Measurements from ENCODE around the gene NDUFA3. TPM values are rescaled to one million over a fixed set of nuclear protein-coding genes. Genes with fewer than 3 reads are reported as not detected.
A peak's percentile ranks its signal among the peaks of the same experiment; 100 is the strongest.
"Not testable (repeated sequence)": the region's sequence is repeated elsewhere in the genome, so short reads cannot be mapped to it uniquely, and the experiment has no call there.

Gene NDUFA3
- total RNA-seq, 1 experiment from 2014 or later, result 113 TPM

DNA sequence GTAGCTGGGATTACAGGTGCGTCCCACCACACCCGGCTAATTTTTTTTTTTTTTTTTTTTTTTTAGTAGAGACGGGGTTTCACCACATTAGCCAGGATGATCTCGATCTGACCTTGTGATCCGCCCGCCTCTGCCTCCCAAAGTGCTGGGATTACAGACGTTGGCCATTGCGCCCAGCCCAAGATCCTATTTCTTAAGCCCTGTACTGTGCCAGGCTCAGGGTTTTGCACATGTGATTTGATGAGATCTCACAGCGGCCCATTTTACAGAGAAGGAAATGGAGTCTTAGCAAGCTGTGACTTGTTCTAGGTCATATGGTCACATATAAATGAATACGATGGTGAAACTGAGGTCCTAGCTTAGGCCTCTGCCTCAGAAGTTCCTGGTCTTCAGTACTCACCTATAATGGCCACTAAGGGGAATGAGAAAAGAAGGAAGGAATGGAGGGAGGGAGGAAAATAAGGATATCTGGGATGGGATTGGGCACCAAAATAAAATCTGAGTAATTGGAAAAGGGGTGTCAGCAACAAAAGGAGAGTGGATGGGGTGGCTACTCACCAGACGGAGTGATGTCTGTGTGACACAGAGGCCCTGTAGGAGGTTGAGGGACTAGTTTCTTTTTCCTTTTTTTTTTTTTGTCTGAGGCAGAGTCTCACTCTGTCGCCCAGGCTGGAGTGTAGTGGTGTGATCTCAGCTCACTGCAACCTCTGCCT is 3.3 kb upstream of the NDUFA3 start:
- DNase-seq, result no peak
- peaks cover 17% of the 10 kb centered on the region for H3K27me3 ChIP-seq (ENCODE audit: control insufficient read depth, insufficient read depth, low read length)
- H3K4me3 ChIP-seq (ENCODE audit: insufficient read depth, low read depth, low read length), result no peak overlapping the region
- no peaks in the 10 kb centered on the region for H3K36me3 ChIP-seq (replicated peaks; ENCODE audit: control insufficient read depth, insufficient read depth, low read length)

DNA sequence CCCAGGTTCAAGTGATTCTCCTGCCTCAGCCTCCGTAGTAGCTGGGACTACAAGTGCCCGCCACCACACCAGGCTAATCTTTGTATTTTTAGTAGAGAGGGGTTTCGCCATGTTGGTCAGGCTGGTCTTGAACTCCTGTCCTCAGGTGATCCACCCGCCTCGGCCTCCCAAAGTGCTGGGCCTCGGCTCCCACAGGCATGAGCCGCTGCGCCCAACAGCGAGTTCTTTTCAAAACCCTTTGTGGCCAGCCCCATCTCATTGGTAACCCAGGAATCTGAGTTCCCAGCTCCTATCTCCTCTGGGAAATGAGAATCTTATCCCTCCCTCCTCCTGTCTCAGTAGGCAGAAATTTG is 2.8 kb upstream of the NDUFA3 start:
- not testable (repeated sequence) for H3K4me3 ChIP-seq (ENCODE audit: insufficient read depth, low read depth, low read length); DNase-seq; H3K36me3 ChIP-seq (replicated peaks; ENCODE audit: control insufficient read depth, insufficient read depth, low read length)
- peaks cover 12% of the 10 kb centered on the region for H3K27me3 ChIP-seq (ENCODE audit: control insufficient read depth, insufficient read depth, low read length)

DNA sequence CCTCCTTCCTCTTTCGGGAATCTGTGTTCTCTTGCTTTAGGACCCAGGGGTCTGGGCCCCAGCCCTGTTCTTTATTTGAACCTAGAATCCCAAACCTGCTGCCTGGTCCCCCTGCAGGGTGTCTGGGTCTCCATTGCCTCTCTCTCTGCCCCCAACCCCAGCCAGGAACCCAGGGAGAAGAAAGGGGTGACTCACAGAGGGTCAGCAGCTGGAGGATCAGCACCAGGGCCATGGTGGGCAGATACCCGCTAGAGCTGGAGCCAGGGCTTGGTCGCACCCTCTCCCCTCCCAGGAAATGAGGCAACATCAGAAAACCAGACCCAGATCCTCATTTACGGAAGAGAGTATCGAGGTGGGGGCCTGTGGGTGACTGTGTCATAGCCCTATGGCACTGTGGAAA is 2.1 kb upstream of the NDUFA3 start, which contains the start of gene OSCAR:
Gene OSCAR, minus strand, starts transcription at position 243 of the 400 bp plus-strand sequence. Its CDS starts 11 bp downstream, at position 232.
- peak; percentile 33 for DNase-seq
- Histone ChIP-seq H3K27me3 (ENCODE audit: control insufficient read depth, insufficient read depth, low read length) (peaks cover 6% of the 10 kb centered on the region), H3K36me3 (replicated peaks; ENCODE audit: control insufficient read depth, insufficient read depth, low read length) (peaks cover 2% of the 10 kb centered on the region; the same call in 1 of the 2 replicates), H3K4me3 (ENCODE audit: insufficient read depth, low read depth, low read length) (no peak within 1 kb of the TSS)

DNA sequence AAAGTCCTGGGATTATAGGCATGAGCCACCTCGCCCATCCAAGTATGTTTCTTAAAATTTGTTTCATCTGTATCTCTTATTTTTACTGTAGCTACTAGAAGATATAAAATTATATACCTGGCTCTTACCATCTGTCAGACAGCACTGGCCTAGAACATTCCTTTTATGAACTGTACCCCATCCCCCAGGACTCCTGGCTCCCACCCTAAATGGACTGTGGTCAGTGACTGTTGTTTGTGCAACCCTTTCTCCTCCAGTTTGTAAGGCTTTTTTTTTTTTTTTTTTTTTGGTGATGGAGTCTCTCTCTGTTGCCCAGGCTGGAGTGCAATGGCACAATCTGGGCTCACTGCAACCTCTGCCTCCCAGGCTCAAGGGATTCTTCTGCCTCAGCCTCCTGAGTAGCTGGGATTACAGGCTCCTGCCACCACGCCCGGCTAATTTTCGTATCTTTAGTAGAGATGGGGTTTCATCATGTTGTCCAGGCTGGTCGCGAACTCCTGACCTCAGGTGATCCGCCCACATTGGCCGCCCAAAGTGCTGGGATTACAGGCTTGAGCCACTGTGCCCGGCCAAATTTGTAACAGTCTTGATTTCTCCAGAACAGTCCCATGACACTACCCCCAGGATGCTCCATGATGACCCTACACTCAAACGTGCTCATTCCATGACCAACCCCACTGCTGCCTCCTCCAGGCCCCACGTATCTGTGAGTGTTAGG is 2.5 kb downstream of the NDUFA3 start:
- H3K4me3 ChIP-seq (ENCODE audit: insufficient read depth, low read depth, low read length), result no peak overlapping the region
- peaks cover 29% of the 10 kb centered on the region for H3K36me3 ChIP-seq (replicated peaks; ENCODE audit: control insufficient read depth, insufficient read depth, low read length)
- no peak for DNase-seq
- H3K27me3 ChIP-seq (ENCODE audit: control insufficient read depth, insufficient read depth, low read length), result no peaks in the 10 kb centered on the region

DNA sequence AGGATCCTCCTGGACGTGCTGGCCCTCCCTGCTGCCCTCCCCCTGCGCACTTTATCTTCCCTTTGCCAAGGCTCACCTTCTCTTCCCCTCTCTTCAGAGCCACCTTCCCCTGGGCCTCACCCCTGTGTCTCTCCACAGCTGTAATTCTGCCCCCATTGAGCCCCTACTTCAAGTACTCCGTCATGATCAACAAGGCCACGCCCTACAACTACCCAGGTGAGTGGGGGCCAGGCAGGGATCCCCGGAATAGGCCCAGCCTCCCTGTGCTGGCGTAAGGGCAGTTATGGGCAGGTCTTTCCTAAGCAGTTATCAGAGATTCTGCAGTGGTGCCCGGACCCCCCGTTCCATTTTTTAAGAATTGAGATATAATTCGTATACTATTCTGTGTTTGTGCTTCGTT is 3.1 kb downstream of the NDUFA3 start:
- H3K27me3 ChIP-seq (ENCODE audit: control insufficient read depth, insufficient read depth, low read length), result no peaks in the 10 kb centered on the region
- peak; percentile 24 for DNase-seq
- peaks cover 34% of the 10 kb centered on the region for H3K36me3 ChIP-seq (replicated peaks; ENCODE audit: control insufficient read depth, insufficient read depth, low read length)
- H3K4me3 ChIP-seq (ENCODE audit: insufficient read depth, low read depth, low read length), result no peak overlapping the region

DNA sequence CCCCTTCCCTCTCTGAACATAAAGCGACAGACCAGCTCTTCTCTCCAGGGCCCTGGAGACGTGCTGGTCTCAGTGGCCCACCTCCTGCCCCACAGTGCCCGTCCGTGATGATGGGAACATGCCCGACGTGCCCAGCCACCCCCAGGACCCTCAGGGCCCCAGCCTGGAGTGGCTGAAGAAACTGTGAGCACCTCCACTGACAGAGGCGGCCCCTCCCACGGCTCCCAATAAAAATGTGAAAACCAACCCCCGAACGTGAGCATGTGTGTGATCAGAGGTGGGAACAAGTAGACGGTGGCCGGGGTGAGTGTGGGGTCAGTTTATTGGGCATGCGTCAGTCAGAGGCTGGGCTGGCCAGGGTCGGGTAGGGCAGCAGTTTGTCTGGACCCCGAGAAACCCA is 4.1 kb downstream of the NDUFA3 start:
- DNase-seq, result peak; percentile 31
- Histone ChIP-seq H3K27me3 (ENCODE audit: control insufficient read depth, insufficient read depth, low read length) (no peaks in the 10 kb centered on the region), H3K36me3 (replicated peaks; ENCODE audit: control insufficient read depth, insufficient read depth, low read length) (peaks cover 35% of the 10 kb centered on the region), H3K4me3 (ENCODE audit: insufficient read depth, low read depth, low read length) (no peak overlapping the region)

DNA sequence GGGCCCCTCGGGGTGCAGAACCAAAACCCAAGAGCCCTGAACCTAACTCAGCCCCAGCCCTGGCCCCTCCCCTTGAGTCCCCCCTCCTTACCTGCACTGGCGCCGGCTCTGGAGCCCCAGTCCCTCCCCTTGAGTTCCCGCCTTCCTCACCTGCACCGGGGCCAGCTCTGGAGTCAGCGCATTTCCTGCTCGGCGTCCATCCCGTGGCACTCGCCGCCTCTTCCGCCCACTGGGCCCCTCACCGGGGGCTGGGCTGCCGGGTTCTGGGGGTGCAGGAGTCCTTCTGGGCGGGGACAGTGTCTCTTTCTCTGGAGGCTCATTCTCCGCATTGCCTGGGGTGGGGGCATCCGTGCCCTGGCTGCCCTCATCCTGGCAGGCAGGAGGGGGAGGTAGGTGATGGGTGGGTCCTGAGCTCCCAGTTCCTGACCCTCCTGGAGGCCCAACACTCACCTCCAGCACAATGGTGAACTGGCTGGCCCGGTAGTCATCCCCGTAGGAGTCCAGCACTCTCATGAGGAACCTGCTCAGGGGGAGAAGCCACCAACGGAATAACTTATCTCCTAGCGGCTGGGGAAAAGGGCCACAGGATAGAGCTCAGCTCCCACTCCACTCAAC is 5.3 kb downstream of the NDUFA3 start:
- Histone ChIP-seq H3K27me3 (ENCODE audit: control insufficient read depth, insufficient read depth, low read length) (no peaks in the 10 kb centered on the region), H3K4me3 (ENCODE audit: insufficient read depth, low read depth, low read length) (no peak overlapping the region), H3K36me3 (replicated peaks; ENCODE audit: control insufficient read depth, insufficient read depth, low read length) (peaks cover 35% of the 10 kb centered on the region)
- DNase-seq, result peak; percentile 64

DNA sequence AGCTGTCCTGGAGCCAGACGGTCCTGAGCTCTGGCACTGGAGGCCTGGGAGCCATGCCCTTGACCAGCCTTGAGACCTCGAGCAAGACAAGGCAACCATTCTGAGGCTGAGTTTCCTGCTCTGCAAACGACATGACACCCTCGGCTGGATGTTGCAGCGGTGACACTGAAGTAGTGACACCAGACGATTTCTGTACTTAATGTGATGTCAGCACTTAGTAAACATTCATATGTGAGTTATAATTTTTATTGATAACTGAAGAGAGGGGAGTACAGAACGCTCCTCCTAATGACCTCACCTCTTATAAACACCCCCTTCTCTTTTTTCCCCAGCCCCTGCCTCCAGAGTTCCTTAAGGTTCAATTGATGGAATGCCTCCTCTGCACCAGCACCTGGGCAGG is 5.8 kb downstream of the NDUFA3 start:
- no peaks in the 10 kb centered on the region for H3K27me3 ChIP-seq (ENCODE audit: control insufficient read depth, insufficient read depth, low read length)
- H3K4me3 ChIP-seq (ENCODE audit: insufficient read depth, low read depth, low read length), result no peak overlapping the region
- no peak for DNase-seq
- peaks cover 35% of the 10 kb centered on the region for H3K36me3 ChIP-seq (replicated peaks; ENCODE audit: control insufficient read depth, insufficient read depth, low read length)

DNA sequence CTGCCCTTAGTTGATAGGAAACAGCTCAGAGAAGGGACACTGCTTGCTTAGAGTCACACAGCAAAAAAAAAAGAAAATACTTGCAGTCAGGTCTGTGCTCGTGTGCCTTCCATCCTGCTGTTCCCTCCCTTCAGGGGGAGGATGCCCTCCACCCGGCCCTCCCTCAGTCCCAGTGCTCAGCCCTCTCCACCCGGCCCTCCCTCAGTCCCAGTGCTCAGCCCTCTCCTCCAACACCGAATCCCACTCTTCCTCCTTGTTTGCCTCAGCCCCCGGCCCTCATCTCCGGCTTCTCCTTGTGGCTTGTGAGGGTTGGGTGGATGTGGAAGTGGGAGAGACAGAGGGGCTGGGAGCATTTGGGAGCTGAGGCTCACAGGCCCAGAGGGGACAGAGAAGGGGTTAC is 7.0 kb downstream of the NDUFA3 start:
- H3K36me3 ChIP-seq (replicated peaks; ENCODE audit: control insufficient read depth, insufficient read depth, low read length), result peaks cover 35% of the 10 kb centered on the region
- DNase-seq, result no peak
- no peak overlapping the region for H3K4me3 ChIP-seq (ENCODE audit: insufficient read depth, low read depth, low read length)
- H3K27me3 ChIP-seq (ENCODE audit: control insufficient read depth, insufficient read depth, low read length), result no peaks in the 10 kb centered on the region

DNA sequence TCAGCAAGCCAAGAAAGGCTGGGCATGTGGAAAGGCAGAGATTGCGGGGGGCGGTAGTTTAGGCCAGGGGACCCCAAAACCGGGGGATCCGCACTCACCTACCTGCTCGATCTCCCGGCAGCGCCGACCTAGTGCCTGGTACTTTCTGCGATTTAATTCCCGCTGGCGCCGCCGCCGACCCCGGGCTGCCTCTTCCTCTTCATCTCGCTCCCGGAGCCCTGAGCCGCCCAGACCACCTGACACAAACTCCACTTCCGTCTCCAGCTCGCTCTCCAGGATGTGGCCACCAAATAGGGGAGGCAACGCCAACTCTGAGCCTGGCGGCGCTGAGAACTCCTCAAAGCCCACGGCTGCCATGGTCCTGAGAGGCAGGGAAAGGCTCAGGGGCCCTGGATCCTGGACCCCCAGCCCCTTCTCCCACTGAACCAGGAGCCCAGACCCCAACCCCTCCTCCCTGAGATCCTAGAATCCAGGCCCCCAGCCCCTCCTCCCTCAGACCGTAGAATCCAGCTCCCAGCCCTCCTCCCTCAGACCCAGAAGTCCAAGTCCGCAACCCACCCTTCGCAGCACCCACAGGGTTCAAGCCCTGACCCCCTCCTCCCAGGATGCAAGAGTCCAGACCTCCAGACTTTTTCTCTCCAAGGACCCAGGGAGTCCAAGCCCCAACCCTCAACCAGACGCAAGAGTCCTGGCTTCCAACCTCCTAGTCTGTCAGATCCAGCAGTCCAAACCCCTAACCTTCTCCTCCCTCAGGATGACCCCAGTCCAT is 11.9 kb downstream of the NDUFA3 start:
- no peaks in the 10 kb centered on the region for H3K27me3 ChIP-seq (ENCODE audit: control insufficient read depth, insufficient read depth, low read length)
- peak overlapping the region; percentile 83 for H3K4me3 ChIP-seq (ENCODE audit: insufficient read depth, low read depth, low read length)
- peak; percentile 71 for DNase-seq
- peaks cover 16% of the 10 kb centered on the region for H3K36me3 ChIP-seq (replicated peaks; ENCODE audit: control insufficient read depth, insufficient read depth, low read length)

DNA sequence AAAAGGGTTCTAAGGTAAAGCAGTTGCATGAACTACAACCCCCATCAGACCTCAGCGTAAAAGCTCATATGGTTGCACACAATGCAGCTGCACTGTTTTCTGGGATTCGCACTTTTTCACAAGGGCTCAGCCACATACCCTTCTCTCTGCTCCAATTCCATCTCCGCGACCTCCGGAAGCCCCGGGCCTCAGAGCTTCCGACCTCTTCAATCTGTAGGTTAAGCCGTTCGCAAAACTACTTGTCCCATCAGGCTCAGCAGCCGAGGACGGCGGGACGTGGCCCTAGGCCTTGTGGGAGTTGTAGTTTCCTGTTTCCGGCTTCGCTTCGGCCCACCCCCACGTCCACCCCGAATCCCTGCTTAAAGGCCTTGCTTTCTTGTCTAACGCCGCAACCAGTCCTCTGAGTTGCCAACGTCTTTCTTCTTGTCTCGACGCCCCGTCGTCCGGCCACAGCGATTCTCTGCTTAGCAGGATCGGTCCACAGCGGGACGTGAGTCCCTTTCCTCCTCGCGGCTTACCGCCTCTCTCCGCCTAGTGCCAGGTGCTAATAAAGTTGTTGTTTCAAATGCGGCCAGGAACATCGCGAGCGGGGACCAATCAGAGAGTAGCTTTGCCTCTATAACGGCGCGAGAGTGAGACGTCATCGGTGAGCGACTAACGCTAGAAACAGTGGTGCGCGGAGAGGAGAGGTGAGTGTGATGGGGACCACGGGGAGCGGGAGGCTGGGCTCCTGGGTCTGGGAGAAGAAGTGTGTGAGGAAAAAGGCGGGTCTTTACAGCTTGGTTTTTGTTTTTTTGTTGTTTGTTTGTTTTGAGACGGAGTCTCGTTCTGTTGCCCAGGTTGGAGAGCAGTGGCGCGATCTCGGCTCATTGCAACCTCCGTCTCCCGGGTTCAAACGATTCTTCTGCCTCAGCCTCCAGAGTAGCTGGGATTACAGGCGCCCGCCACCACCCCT is 12.7 kb downstream of the NDUFA3 start, which contains the start of the genes PRPF31 and TFPT:
Gene PRPF31, plus strand, starts transcription at position 646 of the 955 bp plus-strand sequence. CDS start 2,525 bp downstream, outside the sequence.
Gene TFPT, minus strand, starts transcription at position 549 of the 955 bp plus-strand sequence. Its CDS starts 388 bp downstream, at position 161.
- H3K36me3 ChIP-seq (replicated peaks; ENCODE audit: control insufficient read depth, insufficient read depth, low read length), result peaks cover 11% of the 10 kb centered on the region
- DNase-seq, result peak; percentile 97

DNA sequence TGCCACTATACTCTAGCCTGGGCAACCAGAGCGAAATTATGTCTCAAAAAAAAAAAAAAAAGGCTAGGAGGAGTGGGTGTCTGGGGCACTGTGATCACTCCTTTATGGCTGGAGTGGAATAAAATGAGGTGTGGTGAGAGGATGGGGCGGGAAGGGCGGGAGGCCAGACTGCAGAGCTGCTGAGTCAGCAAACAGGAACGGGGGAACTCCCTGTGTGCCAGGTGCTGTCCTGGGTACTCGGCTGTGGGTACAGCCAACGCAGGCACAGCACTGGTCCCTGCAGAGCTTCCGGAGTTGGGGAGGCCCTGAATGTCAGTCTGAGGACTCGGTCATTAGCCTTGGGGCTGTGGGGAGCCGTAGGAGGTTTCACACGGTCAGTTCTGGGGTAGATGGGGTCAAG is 18.6 kb downstream of the NDUFA3 start:
- no peak for DNase-seq
- no peaks in the 10 kb centered on the region for H3K27me3 ChIP-seq (ENCODE audit: control insufficient read depth, insufficient read depth, low read length)
- H3K36me3 ChIP-seq (replicated peaks; ENCODE audit: control insufficient read depth, insufficient read depth, low read length), result peaks cover 32% of the 10 kb centered on the region
- H3K4me3 ChIP-seq (ENCODE audit: insufficient read depth, low read depth, low read length), result no peak overlapping the region

More for the DNA sequence above, 12.7 kb downstream of the NDUFA3 start, which contains the start of the genes PRPF31 and TFPT:
- no peaks in the 10 kb centered on the region for H3K27me3 ChIP-seq (ENCODE audit: control insufficient read depth, insufficient read depth, low read length)
- H3K4me3 ChIP-seq (ENCODE audit: insufficient read depth, low read depth, low read length), result peak within 1 kb of the TSS; percentile 83

DNA sequence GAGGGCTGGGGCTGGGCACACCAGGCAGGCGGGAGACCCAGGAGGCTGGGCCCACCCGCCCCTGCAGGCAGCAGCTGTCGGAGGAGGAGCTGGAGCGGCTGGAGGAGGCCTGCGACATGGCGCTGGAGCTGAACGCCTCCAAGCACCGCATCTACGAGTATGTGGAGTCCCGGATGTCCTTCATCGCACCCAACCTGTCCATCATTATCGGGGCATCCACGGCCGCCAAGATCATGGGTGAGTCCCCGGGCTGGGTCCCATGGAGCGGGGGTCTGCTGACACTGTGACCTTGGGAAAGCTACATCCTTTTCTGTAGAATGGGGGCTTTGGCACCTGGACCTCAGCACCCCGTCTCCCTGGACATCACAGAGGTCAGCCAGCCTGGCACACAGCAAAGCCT is 21.0 kb downstream of the NDUFA3 start:
- Histone ChIP-seq H3K27me3 (ENCODE audit: control insufficient read depth, insufficient read depth, low read length) (no peaks in the 10 kb centered on the region), H3K36me3 (replicated peaks; ENCODE audit: control insufficient read depth, insufficient read depth, low read length) (peaks cover 29% of the 10 kb centered on the region), H3K4me3 (ENCODE audit: insufficient read depth, low read depth, low read length) (no peak overlapping the region)
- no peak for DNase-seq
